HG02642 (cell line): ENCODE measurements around the gene DAP3.
"Not testable (repeated sequence)": the region's sequence is repeated elsewhere in the genome, so short reads cannot be mapped to it uniquely, and the experiment has no call there.

Experiments
- ATAC-seq: cut with Tn5 transposase; IDR thresholded peaks from one replicate; pipeline ENCODE4 v1.9.1; 2021; ENCODE audit warnings: mild to moderate bottlenecking; ENCODE audit not compliant: unreplicated experiment, poor library complexity

Gene DAP3

GRCh38 chr1:155763989-155764388 lies 75.1 kb downstream of the DAP3 start:
- ATAC-seq: not testable (repeated sequence)

GRCh38 chr1:155767399-155767989 lies 78.6 kb downstream of the DAP3 start:
- not testable (repeated sequence) for ATAC-seq

GRCh38 chr1:155769257-155769656 lies 80.4 kb downstream of the DAP3 start:
- no peak for ATAC-seq

- ATAC-seq: no peak
Observed at GRCh38 chr1:155773221-155773620, 84.3 kb downstream of the DAP3 start.

GRCh38 chr1:155776414-155776813 lies 87.5 kb downstream of the DAP3 start:
- no peak for ATAC-seq

- ATAC-seq: no peak
Observed at GRCh38 chr1:155777582-155777981, 88.7 kb downstream of the DAP3 start.
